Panc1 (cell line): ENCODE data around the gene WWOX.

Experiments
- CTCF ChIP-seq: fragments of 450-650 bp; IDR thresholded peaks from 2 replicates; pipeline ENCODE4 v1.5.1; 2017; ENCODE audit warnings: mild to moderate bottlenecking
- POLR2AphosphoS5 ChIP-seq: IDR thresholded peaks from 2 replicates; pipeline ENCODE4 v1.6.1; 2012; ENCODE audit warnings: mild to moderate bottlenecking, low read depth, low read length, moderate library complexity
- REST ChIP-seq, 2 experiments: IDR thresholded peaks; 2 replicates each; pipeline ENCODE4 v1.6.1; 2011 to 2012; ENCODE audit warnings: low read depth in 2 of 2, control low read depth in 1 of 2, low read length in 1 of 2, mild to moderate bottlenecking in 1 of 2, moderate library complexity in 1 of 2; ENCODE audit not compliant: insufficient read depth in 1 of 2
- SIN3A ChIP-seq: IDR thresholded peaks from 2 replicates; pipeline ENCODE4 v1.6.1; 2012; ENCODE audit warnings: low read depth, mild to moderate bottlenecking, low read length, moderate library complexity, borderline replicate concordance; ENCODE audit not compliant: insufficient read depth
- TCF7L2 ChIP-seq: IDR thresholded peaks from 2 replicates; pipeline ENCODE4 v1.6.1; 2011; ENCODE audit warnings: mild to moderate bottlenecking, low read depth, low read length, inconsistent platforms

GRCh38 chr16:78596348-78596995 is 497.0 kb downstream of the WWOX start:
- TF ChIP-seq CTCF (no peak), SIN3A (no peak), POLR2AphosphoS5 (no peak), REST (IDR thresholded peaks at IDR 0.05; ENCODE audit: insufficient read depth in 1 of 2, low read depth in 2 of 2, low read length in 1 of 2) (no peak), TCF7L2 (no peak)
